ENCODE measurements around the gene NFKBIZ. TPM values are rescaled to one million over a fixed set of nuclear protein-coding genes. Genes with fewer than 3 reads are reported as not detected.
"Not testable (repeated sequence)": the region's sequence is repeated elsewhere in the genome, so short reads cannot be mapped to it uniquely, and the experiment has no call there.

The NFKBIZ gene
- total RNA-seq, 1 donor from 2014 or later = 76.4 TPM

DNA sequence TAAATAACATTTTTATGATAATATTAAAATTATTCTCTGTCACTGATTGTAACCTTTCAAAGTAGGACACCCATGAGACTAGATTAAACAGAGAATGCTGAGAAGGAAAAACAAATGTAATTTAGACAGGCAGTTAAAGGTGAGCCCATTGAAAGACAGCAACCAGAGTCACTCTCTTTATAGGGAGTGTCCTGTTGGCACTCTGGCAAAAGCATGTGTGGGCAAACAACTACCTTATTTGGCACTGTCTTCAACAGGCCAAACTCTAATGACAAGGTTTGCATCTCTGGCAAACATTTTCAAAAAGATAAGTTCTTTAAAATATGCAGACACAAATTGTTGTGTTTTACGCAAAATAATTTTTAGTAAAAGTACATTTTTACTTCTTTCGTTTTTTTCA, 29.8 kb downstream of the NFKBIZ start:
- H3K36me3 ChIP-seq (ENCODE audit: control insufficient read depth, insufficient read depth, low read length) = no peaks in the 10 kb centered on the region
- H3K4me3 ChIP-seq (ENCODE audit: low read depth, low read length) = no peak overlapping the region
- no peak for TF ChIP-seq CTCF (IDR thresholded peaks at IDR 0.05; ENCODE audit: insufficient read depth, low read length, poor library complexity, severe bottlenecking)
- no peaks in the 10 kb centered on the region for H3K27me3 ChIP-seq (ENCODE audit: control insufficient read depth, insufficient read depth, low read length)
- DNase-seq (ENCODE audit: low read depth) = no peak

DNA sequence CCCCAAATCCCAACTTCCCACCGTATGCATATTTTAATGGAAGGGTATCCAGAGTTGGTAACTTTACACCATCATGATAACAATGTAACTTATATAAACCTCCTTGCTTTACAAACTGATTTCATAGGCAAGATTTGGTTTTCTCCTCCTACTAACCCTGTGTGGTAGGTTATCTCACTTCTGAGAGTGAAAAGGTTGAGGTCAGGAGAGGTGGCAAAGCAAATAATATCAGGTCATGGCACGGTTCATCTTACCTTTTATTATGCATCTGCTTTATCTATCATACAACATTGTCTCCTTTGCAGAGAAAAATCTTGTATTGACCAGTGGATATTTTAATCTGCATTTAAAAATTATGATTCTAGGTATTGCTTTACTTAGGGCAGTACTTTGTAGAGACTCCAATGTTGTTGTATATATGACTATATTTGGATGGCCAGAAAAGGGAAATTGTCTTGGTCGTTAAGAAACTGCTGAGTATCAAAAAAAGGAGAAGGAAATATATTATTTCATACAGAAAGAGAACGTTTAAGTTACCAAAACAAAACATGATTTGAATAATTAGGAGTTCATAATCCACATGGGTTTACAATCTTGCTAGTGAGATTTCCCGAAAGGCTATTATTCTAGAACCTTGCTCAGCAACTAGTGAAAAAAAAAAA, 30.4 kb downstream of the NFKBIZ start:
- Histone ChIP-seq H3K4me3 (ENCODE audit: low read depth, low read length) (no peak overlapping the region), H3K36me3 (ENCODE audit: control insufficient read depth, insufficient read depth, low read length) (no peaks in the 10 kb centered on the region), H3K27me3 (ENCODE audit: control insufficient read depth, insufficient read depth, low read length) (no peaks in the 10 kb centered on the region)
- DNase-seq (ENCODE audit: low read depth) = no peak
- TF ChIP-seq CTCF (IDR thresholded peaks at IDR 0.05; ENCODE audit: insufficient read depth, low read length, poor library complexity, severe bottlenecking) = no peak

DNA sequence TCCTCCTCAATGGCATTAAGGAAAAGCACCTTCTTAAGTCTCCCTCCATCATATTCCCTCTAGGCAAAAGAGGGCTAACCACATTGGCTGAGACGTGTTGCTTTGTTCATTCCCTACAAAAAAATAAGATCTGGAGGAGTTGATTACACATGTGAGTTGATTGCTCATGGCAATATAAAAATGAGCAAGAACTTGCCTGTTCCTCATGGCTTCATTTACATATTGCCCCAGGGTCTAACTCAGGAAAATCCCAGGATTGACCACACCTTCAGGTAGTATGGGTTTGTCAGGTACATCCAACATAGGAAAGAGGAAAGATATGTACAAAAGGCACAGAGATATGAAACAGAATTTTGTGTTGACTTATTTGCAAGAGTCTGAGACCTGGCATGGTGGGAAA, 35.5 kb downstream of the NFKBIZ start:
- DNase-seq (ENCODE audit: low read depth) = no peak
- Histone ChIP-seq H3K4me3 (ENCODE audit: low read depth, low read length) (no peak overlapping the region), H3K36me3 (ENCODE audit: control insufficient read depth, insufficient read depth, low read length) (no peaks in the 10 kb centered on the region), H3K27me3 (ENCODE audit: control insufficient read depth, insufficient read depth, low read length) (no peaks in the 10 kb centered on the region)
- no peak for TF ChIP-seq CTCF (IDR thresholded peaks at IDR 0.05; ENCODE audit: insufficient read depth, low read length, poor library complexity, severe bottlenecking)

DNA sequence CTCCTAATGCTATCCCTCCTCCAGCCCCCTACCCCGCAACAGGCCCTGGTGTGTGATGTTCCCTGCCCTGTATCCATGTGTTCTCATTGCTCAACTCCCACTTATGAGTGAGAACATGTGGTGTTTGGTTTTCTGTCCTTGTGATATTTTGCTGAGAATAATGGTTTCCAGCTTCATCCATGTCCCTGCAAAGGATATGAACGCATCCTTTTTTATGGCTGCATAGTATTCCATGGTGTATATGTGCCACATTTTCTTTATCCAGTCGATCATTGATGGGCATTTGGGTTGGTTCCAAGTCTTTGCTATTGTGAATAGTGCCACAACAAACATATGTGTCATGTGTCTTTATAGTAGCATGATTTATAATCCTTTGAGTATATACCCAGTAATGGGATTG, 36.3 kb downstream of the NFKBIZ start:
- H3K27me3 ChIP-seq (ENCODE audit: control insufficient read depth, insufficient read depth, low read length); DNase-seq (ENCODE audit: low read depth); H3K36me3 ChIP-seq (ENCODE audit: control insufficient read depth, insufficient read depth, low read length): not testable (repeated sequence)

DNA sequence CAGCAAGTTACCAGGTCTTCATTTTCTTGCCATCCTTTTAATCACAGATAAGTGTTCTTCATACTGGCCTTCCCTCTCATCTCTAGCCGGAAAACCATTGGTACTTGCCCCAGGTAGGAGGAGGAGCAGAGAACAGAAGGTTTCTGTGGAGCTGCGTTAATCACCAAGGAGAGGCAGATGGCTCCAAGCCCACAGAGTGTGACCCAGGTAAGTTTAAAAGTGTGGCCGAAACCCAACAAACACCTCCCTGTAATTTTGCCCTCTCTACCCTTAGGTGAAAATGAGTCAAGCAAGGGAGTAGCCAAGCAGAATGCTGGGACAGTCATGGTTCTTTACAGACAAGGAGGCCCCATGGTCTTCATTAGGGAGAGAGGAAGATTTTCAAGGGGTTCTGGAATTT, 37.3 kb downstream of the NFKBIZ start:
- no peak for DNase-seq (ENCODE audit: low read depth)
- Histone ChIP-seq H3K36me3 (ENCODE audit: control insufficient read depth, insufficient read depth, low read length) (no peaks in the 10 kb centered on the region), H3K27me3 (ENCODE audit: control insufficient read depth, insufficient read depth, low read length) (no peaks in the 10 kb centered on the region), H3K4me3 (ENCODE audit: low read depth, low read length) (no peak overlapping the region)
- TF ChIP-seq CTCF (IDR thresholded peaks at IDR 0.05; ENCODE audit: insufficient read depth, low read length, poor library complexity, severe bottlenecking) = no peak

More for the DNA sequence above, 36.3 kb downstream of the NFKBIZ start:
- H3K4me3 ChIP-seq (ENCODE audit: low read depth, low read length) = not testable (repeated sequence)

- no peak for DNase-seq (ENCODE audit: low read depth)
- TF ChIP-seq CTCF (IDR thresholded peaks at IDR 0.05; ENCODE audit: insufficient read depth, low read length, poor library complexity, severe bottlenecking) = no peak
- Histone ChIP-seq H3K27me3 (ENCODE audit: control insufficient read depth, insufficient read depth, low read length) (no peaks in the 10 kb centered on the region), H3K4me3 (ENCODE audit: low read depth, low read length) (no peak overlapping the region), H3K36me3 (ENCODE audit: control insufficient read depth, insufficient read depth, low read length) (no peaks in the 10 kb centered on the region)
Measured at GRCh38 chr3:101888653-101889052, 39.3 kb downstream of the NFKBIZ start.
